SK-N-SH (cell line): ENCODE measurements around the gene RAD21L1.

ENCODE experiments used
- CTCF ChIP-seq: fragments of 200-600 bp; sonication (generic); IDR thresholded peaks from 2 replicates; pipeline ENCODE4 v1.6.1; 2017; ENCODE audit warnings: antibody characterized with exemption, mild to moderate bottlenecking, moderate library complexity
- ELF1 ChIP-seq: IDR thresholded peaks from 2 replicates; pipeline ENCODE4 v1.4.0; 2012
- EP300 ChIP-seq, 2 experiments: IDR thresholded peaks; 2 replicates each; pipeline versions ENCODE4 v1.4.0 to v1.6.1; 2012; ENCODE audit warnings: borderline replicate concordance in 1 of 2, low read depth in 1 of 2, low read length in 1 of 2
- JUND ChIP-seq: IDR thresholded peaks from 2 replicates; pipeline ENCODE4 v1.4.0; 2012
- MAX ChIP-seq: IDR thresholded peaks from 2 replicates; pipeline ENCODE4 v1.4.0; 2012; ENCODE audit warnings: low read depth
- MXI1 ChIP-seq: IDR thresholded peaks from 2 replicates; pipeline ENCODE4 v1.6.1; 2012; ENCODE audit warnings: mild to moderate bottlenecking, low read depth, low read length, improper control_type of control experiment
- RFX5 ChIP-seq: IDR thresholded peaks from 2 replicates; pipeline ENCODE4 v1.6.1; 2012; ENCODE audit warnings: mild to moderate bottlenecking, improper control_type of control experiment, low read length
- USF2 ChIP-seq: fragments of 150-350 bp; IDR thresholded peaks from 2 replicates; pipeline ENCODE4 v1.6.1; 2017; ENCODE audit warnings: antibody characterized with exemption, low read length, low read depth, borderline replicate concordance
- YY1 ChIP-seq: IDR thresholded peaks from 2 replicates; pipeline ENCODE4 v1.4.0; 2012; ENCODE audit warnings: low read depth, mild to moderate bottlenecking

- no peak for TF ChIP-seq CTCF
- TF ChIP-seq RFX5, result no peak
- no peak for TF ChIP-seq YY1
- TF ChIP-seq EP300 (IDR thresholded peaks at IDR 0.05; ENCODE audit: borderline replicate concordance in 1 of 2, low read depth in 1 of 2, low read length in 1 of 2), result no peak
- TF ChIP-seq MXI1, result no peak
- TF ChIP-seq MAX, result no peak
- no peak for TF ChIP-seq JUND
- TF ChIP-seq USF2, result no peak
- no peak for TF ChIP-seq ELF1
These were observed 43.7 kb upstream of the RAD21L1 start for GRCh38 chr20:1182106-1182505.
